NCI-H1092 (cell line): ENCODE measurements around the gene PDCD4.
"Not testable (repeated sequence)": the region's sequence is repeated elsewhere in the genome, so short reads cannot be mapped to it uniquely, and the experiment has no call there.

Source experiments
- DNase-seq: peaks from one replicate; lab custom pipeline; 2025; lab: John Stamatoyannopoulos, UW

PDCD4 gene

DNA sequence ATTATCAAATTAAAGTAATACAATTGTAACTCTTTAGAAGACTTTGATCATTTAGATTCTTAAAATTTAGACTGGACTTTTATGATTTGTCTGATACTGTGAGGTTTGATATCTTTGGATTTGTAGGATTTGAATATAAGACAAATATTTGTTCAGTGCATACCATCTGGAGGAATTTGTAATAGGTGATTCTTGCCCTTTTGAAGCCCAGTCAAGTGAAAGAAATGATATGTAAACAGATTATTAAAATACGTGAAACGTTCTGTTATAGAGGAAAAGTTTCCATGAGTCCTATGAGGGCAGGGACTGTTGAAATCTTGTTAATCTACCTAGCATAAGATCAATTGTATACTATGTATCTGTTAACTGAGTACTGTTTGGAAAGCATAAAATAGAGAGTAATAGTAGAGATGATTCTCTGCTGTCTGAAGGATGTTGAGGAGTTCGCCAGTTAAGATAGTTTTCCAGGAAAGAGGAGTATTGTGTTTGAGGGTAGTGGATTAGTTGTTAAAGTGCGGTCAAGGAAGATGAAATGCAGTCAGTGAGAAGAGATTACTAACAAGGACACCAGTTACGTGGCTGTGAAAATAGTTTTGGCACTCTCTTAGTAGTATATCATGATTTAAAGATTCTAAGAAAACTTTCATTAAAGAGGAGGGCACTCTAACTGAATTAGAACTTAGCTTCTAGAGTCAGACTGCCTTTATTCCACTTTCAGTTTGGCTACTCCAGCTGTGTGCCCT is 14.4 kb downstream of the PDCD4 start:
- no peak for DNase-seq

- no peak for DNase-seq
Observed at GRCh38 chr10:110887560-110887959, 15.8 kb downstream of the PDCD4 start.

DNA sequence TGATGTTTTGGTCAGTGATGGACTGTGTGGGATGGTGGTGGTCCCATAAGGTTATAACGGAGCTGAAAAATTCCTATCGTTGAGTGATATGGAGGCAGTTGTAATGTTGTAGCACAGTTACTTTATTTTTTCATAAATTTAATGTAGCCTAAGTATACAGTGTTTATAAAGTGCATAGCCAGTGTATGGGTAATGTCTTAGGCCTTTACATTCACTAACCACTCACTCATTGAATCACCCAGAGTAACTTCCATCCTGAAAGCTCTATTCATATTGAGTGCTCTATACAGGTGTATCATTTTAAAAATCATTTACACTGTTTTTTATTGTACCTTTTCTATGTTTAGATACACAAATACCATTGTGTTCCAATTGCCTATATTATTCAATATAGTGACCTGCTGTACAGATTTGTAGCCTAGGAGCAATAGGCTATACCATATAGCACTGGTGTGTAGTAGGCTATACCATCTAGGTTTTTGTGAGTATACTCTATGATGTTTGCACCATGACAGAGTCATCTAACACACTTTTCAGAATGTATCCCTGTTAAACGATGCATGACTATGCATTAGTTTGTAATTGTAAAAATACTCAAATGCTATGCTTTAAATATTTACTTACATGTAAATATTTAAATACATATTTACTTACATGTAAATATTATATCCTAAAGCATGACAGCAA is 21.0 kb downstream of the PDCD4 start:
- DNase-seq: no peak

- DNase-seq: no peak
Observed at GRCh38 chr10:110893559-110894179, 21.9 kb downstream of the PDCD4 start.

DNA sequence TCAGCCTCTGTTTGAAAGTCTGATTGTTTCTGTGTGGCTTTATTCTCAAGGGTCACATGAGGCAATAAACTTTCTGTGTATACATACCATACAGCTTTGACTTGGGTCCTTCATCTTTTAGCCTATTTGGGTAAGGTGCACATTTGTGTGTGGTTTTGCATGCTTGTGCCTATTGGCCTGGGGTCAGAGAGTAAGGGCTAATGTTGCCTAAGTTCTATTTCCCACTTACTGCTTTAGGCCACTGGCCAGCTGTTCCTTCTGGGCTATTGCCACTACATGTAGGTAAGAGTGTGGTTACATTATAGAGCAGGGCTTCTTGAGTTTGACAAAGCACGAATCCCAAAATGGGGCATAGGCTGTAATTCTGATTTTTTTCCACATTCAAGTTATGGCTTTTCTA is 25.5 kb downstream of the PDCD4 start:
- DNase-seq: no peak

GRCh38 chr10:110898391-110898790 is 26.7 kb downstream of the PDCD4 start:
- no peak for DNase-seq

GRCh38 chr10:110900983-110901382 is 29.3 kb downstream of the PDCD4 start:
- no peak for DNase-seq

DNA sequence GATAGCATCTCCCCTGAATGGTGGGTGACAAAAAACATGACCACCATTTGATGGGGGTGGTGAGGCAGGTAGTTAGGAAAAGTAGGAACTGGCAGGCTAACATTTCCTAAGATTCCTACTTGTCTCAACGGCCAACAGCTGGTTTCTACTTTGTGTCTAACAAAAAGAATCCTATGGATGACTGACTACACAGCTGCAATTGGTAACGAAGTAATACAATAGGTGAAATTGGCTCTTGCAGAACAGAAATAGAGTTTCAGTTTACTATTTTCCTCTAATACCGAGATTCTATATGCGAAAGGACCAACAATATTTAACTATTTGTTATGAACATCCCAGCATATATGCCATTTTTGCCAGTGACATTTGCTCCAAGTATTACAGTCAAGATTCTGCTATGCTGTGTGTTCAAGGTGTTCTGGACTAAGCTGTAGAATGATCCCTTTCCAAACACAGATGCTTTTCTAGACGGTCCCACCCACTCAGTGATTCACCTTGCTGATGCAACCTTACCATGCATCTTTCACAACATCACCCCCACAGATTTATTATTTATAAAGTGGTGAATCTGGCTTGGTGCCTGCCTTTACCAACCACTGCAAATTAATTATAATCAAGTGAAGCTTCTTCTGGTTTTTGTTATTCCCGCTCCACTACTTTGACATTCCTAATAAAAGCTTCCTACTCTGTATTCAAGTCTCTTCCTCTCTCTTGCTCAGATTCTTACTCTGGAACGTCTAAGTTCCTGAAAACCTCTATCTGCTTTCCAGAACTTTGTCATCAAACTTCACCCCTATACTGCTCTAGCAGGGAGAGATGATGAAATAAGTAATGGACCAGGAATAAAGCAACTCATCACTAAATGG is 30.5 kb downstream of the PDCD4 start:
- DNase-seq: no peak

DNA sequence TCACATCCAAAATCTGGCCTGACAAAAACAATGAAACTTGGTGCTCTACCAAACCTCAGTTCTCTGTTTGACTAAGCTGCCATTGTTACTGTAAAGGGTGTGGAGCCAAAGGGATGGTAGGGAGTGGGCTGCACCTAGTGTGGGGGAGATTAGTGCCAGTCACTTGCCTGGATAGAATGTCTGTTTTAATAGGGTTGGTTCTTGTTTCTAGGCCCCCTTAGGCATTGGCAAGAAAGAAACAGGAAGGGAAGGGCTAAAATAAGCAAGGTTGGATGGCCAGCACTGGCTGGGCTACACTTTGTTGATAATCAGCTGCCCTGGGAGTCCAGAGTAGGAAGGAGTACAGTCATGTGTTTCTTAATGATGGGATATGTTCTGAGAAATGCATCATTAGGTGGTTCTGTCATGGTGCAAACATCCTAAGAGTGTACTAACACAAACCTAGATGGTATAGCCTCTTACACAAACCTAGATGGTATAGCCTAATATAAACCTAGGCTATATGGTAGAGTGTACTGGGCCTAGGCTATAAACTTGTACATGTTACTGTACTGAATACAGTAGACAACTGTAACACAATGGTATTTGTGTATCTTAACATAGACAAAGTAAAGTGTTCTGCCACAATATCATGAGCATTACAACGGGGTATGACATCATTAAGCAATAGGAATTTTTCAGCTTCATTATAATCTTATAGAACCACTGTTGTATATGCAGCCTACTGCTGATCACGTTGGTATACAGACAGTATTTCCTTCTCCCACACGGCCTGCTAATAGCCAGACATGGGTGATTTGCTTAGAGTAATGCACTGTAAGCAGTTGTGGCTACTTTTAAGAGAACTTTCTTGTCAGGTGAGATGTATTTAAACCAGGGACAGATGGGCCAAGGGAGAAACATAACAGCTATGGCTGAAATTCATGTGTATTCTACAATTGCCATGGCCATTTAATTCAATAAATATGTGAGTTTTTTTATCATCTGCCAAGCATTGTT is 31.9 kb downstream of the PDCD4 start:
- DNase-seq: no peak

DNA sequence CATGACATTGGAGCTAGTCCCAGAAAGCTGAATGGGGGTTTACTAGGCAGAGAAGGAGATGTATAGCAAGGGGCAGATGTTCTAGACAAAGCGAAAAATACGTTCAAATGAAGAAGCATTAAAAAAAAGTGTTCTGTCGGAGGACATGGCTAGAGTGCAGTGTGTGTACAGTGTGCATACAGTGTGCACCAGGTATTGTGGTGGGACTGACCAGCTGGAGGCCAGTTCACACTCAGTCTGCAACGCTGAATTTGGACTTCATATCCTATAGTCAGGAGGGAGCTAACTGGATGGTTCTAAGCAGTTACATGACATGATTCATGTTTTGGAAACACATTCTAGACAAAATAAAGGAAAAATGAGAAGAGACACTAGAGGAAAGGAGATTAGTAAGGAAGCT is 38.4 kb downstream of the PDCD4 start:
- no peak for DNase-seq

- DNase-seq: no peak
Observed at GRCh38 chr10:110912374-110912773, 40.6 kb downstream of the PDCD4 start.

GRCh38 chr10:110914431-110914830 is 42.7 kb downstream of the PDCD4 start:
- no peak for DNase-seq

GRCh38 chr10:110915035-110915434 is 43.3 kb downstream of the PDCD4 start:
- DNase-seq: no peak

GRCh38 chr10:110915600-110915999 is 43.9 kb downstream of the PDCD4 start:
- not testable (repeated sequence) for DNase-seq

DNA sequence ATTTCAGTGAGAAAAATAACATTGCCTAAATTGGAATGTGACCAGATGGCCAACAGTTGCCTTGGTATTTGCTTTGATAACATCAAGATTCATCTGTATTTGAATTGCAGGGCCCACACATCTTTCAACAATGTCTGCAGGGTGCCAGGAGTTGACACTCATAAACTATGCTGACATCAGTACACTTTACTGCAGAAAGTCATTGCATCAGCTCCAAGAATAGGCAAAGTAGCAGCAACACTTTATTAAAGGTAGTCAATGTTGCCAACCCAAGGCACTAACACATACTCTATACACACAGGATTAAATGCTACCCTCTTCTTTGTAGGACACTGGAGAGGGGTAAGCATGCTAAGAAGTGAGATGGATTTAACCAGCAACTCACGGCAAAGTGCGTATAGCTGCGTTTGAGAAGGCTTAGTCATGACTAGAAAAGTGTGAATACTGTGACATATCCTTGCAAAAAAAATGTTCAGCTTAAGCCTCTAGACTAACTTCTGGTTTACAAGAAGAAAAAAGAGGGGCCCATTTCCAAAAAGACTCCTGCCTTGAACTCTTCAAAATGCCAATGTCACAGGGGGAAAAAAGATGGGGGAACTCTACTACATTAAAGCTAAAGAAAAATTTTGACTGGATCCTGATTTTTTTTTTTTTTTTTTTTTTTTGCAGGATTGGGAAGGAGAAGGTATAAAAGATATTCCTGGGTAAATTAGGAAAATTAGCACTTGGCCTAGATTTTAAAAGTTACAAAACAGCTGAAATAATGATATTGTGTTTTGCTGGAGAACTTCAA is 45.0 kb downstream of the PDCD4 start:
- no peak for DNase-seq

DNA sequence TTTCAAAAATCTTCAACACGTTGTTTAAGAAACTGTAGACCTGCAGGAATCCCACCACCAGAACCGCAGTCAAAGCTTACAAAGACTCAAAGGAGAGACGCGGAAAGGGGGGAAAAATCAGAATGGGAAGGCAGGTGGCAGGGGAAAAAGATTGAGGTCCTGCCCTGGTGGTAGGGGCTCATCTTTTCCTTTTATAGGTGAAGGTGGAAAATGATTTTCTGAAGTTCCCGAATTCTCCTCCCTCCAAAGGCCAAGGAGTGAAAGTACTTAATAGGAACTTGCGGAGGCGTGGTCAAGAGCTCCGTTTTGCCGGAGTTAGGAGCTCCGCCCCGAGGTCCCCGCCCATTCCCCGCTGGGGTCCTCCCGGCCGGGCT is 46.5 kb downstream of the PDCD4 start:
- DNase-seq: no peak

DNA sequence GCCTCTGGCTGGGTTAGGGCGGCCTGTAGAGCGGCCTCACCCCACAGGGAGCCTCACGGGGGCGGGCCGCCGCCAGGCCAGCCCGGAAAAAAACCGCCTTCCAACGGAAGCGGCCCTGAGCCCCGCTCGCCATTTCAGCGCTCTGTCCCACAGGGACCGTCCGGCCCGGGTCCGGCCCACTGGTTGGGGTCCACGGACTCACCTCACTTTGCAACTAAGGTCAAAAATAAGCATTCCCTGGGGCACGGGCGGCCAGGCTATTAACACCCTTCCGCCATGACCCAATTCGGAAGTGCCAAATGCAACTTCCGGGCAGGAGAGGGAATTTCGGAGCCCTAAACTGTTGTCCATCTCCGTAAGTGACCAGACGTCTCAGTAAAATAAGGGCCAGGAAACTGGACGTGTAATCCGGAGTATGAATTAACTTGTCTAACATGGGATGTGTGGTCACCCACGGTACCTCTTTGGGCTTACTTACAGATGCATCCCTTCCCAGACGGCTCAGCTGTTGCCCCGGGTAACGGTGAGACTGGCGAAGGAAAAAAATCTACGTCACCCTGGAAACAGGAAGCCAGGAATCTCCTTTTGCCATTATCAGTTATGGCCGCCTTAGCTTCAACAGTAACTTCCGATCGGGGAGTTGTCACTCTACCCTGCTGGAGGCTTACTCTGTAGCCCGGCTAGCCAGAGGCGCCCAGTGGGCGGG is 47.1 kb downstream of the PDCD4 start, which contains the start of gene BBIP1:
TSS of gene BBIP1 (minus strand) at position 538 of the 706 bp plus-strand sequence. CDS start 1,023 bp downstream, outside the sequence.
- peak; percentile 98 for DNase-seq

DNA sequence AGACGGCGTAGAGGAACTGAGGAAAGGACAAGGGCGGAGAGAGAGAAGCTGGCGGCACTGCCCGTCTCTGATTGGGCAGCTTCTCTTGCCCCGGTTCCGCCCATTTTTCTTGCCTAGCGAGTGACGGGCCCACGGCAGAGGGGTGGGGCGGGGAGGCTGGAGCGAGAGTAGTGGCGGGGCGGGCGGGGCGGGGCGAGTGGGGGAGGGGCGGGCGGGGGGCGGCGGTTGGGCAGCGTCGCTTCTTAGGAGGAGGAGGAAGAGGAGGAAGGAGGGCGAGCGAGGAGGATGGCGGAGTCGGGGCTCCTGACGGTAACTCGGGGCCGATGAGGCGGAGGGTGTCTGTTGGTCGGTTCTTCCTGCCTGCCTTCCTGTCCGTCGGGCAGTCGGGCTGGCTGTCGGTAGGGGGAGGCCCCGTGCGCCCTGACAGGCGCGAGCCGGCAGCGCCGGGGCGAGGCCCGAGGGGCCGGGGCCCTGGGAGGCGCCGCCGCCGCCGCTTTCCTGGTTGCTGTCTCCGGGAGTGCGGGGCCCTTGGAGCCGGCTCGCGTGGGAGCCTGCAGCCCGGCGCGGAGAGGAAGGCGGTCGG is 47.7 kb downstream of the PDCD4 start, which contains the start of gene SHOC2:
TSS of gene SHOC2 (plus strand) at position 256 of the 583 bp plus-strand sequence. CDS start 44,755 bp downstream, outside the sequence.
- peak; percentile 61 for DNase-seq
